H1 (cell line): Measurements from ENCODE around the gene IGF2BP3. TPM values are rescaled to one million over a fixed set of nuclear protein-coding genes. Genes with fewer than 3 reads are reported as not detected.
A peak's percentile ranks its signal among the peaks of the same experiment; 100 is the strongest.

Experiments
- CTCF ChIA-PET: fragments of 300-600 bp; sonication (Branson Sonifier 250); formaldehyde crosslinking; loops from one replicate; lab custom pipeline; 2021; ENCODE audit not compliant: partially characterized antibody; lab: Charles Lee
- POLR2A ChIA-PET: fragments of 300-600 bp; sonication (Branson Sonifier 250); formaldehyde crosslinking; loops from one replicate; lab custom pipeline; 2021; ENCODE audit warnings: inconsistent platforms; ENCODE audit not compliant: partially characterized antibody; lab: Charles Lee
- DNase-seq, 2 experiments: peaks; one replicate each; pipeline versions ENCODE4 v3.0.0 to v3.0.0-alpha.2; 2010 to 2022; ENCODE audit warnings: low spot score in 2 of 2, low read depth in 1 of 2, mixed read lengths in 1 of 2
- FAIRE-seq: peaks from 2 replicates; lab custom pipeline; 2011; peaks lifted over from hg19 to GRCh38; lab: Jason Lieb, UNC
- H2AFZ ChIP-seq: 2 replicates; pipeline ENCODE4 v1.8.1; 2012; ENCODE audit warnings: low read length, inconsistent platforms
- H2AK5ac ChIP-seq: 2 replicates; pipeline ENCODE4 v1.6.1; 2013; ENCODE audit warnings: low read depth, low read length
- H2BK120ac ChIP-seq: replicated peaks from 2 replicates; pipeline ENCODE3; 2013; ENCODE audit warnings: low read depth, low read length, inconsistent platforms
- H2BK12ac ChIP-seq: 2 replicates; pipeline ENCODE4 v1.6.1; 2013; ENCODE audit warnings: low read depth, low read length
- H2BK15ac ChIP-seq: 2 replicates; pipeline ENCODE4 v1.6.1; 2013; ENCODE audit warnings: low read length
- H2BK20ac ChIP-seq: 2 replicates; pipeline ENCODE4 v1.6.1; 2013; ENCODE audit warnings: low read length
- H2BK5ac ChIP-seq: 2 replicates; pipeline ENCODE4 v1.6.1; 2013; ENCODE audit warnings: low read depth, low read length
- H3K14ac ChIP-seq: 2 replicates; pipeline ENCODE4 v1.6.1; 2013; ENCODE audit warnings: inconsistent platforms; ENCODE audit not compliant: insufficient read length
- H3K18ac ChIP-seq: 2 replicates; pipeline ENCODE4 v1.6.1; 2013; ENCODE audit warnings: low read length; ENCODE audit errors: extremely low read depth
- H3K23ac ChIP-seq: 2 replicates; pipeline ENCODE4 v1.6.1; 2013; ENCODE audit warnings: inconsistent platforms; ENCODE audit not compliant: insufficient read length
- H3K23me2 ChIP-seq: 2 replicates; pipeline ENCODE4 v1.6.1; 2013; ENCODE audit warnings: low read depth, low read length
- H3K27ac ChIP-seq: 2 replicates; pipeline ENCODE4 v1.6.1; 2011; ENCODE audit warnings: low read depth, low read length, inconsistent platforms
- H3K27me3 ChIP-seq, 4 experiments: replicated peaks in 1 of 4; 1 replicate in 1 of 4; 2 replicates in 3 of 4; pipeline versions ENCODE4 v1.6.1 to v1.8.1; 2011 to 2013; ENCODE audit warnings: low read length in 3 of 4, mild to moderate bottlenecking in 3 of 4, inconsistent platforms in 2 of 4, mixed read lengths in 2 of 4, moderate library complexity in 1 of 4; ENCODE audit not compliant: control insufficient read depth in 3 of 4, insufficient read depth in 3 of 4; ENCODE audit errors: extremely low read depth in 1 of 4
- H3K36me3 ChIP-seq, 4 experiments: 2 replicates each; pipeline versions ENCODE4 v1.6.1 to v1.8.1; 2011 to 2013; ENCODE audit warnings: mild to moderate bottlenecking in 4 of 4, low read length in 3 of 4, moderate library complexity in 2 of 4, control low read depth in 1 of 4, inconsistent platforms in 1 of 4; ENCODE audit not compliant: insufficient read depth in 4 of 4, control insufficient read depth in 2 of 4
- H3K4ac ChIP-seq: replicated peaks from 2 replicates; pipeline ENCODE3; 2013; ENCODE audit warnings: low read length, low read depth, mixed read lengths, inconsistent platforms; ENCODE audit not compliant: insufficient read length
- H3K4me1 ChIP-seq, 4 experiments: replicated peaks in 1 of 4; 1 replicate in 1 of 4; 2 replicates in 3 of 4; pipeline versions ENCODE4 v1.6.1 to v1.8.1; 2011 to 2013; ENCODE audit warnings: low read length in 3 of 4, inconsistent platforms in 2 of 4, mixed read lengths in 1 of 4; ENCODE audit not compliant: insufficient read depth in 4 of 4, control insufficient read depth in 3 of 4
- H3K4me2 ChIP-seq, 2 experiments: 2 replicates each; pipeline versions ENCODE4 v1.6.1 to v1.8.1; 2011 to 2013; ENCODE audit warnings: low read depth in 2 of 2, low read length in 2 of 2, control low read depth in 1 of 2, inconsistent platforms in 1 of 2, mild to moderate bottlenecking in 1 of 2; ENCODE audit not compliant: insufficient read depth in 1 of 2
- H3K4me3 ChIP-seq, 4 experiments: fragments of 200-600, 300-600 bp in 1 of 4; sonication (generic), shearing (Covaris generic), sonication (Bioruptor Twin) in 1 of 4; 2 replicates each; pipeline versions ENCODE4 v1.5.1 to v1.8.1; 2011 to 2016; ENCODE audit warnings: low read length in 4 of 4, low read depth in 3 of 4, control low read depth in 2 of 4, inconsistent platforms in 2 of 4, mild to moderate bottlenecking in 2 of 4, mixed read lengths in 1 of 4, moderate library complexity in 1 of 4; ENCODE audit not compliant: insufficient read depth in 2 of 4; ENCODE audit errors: extremely low read depth in 1 of 4
- H3K56ac ChIP-seq: replicated peaks from 2 replicates; pipeline ENCODE3; 2013; ENCODE audit warnings: low read depth, mild to moderate bottlenecking, mixed read lengths, low read length, inconsistent platforms; ENCODE audit not compliant: insufficient read length
- H3K79me1 ChIP-seq: 2 replicates; pipeline ENCODE4 v1.6.1; 2013; ENCODE audit warnings: low read depth, low read length, control low read depth
- H3K79me2 ChIP-seq, 2 experiments: 2 replicates each; pipeline versions ENCODE4 v1.6.1 to v1.8.1; 2012 to 2013; ENCODE audit warnings: low read length in 2 of 2, mild to moderate bottlenecking in 2 of 2, inconsistent platforms in 1 of 2; ENCODE audit not compliant: insufficient read depth in 2 of 2, control insufficient read depth in 1 of 2
- H3K9ac ChIP-seq, 4 experiments: replicated peaks in 1 of 4; 1 replicate in 1 of 4; 2 replicates in 3 of 4; pipeline versions ENCODE4 v1.6.1 to v1.8.1; 2011 to 2013; ENCODE audit warnings: low read depth in 3 of 4, low read length in 3 of 4, control low read depth in 2 of 4, mild to moderate bottlenecking in 2 of 4, moderate library complexity in 2 of 4, inconsistent platforms in 1 of 4; ENCODE audit errors: extremely low read depth in 1 of 4
- H3K9me3 ChIP-seq, 2 experiments: 2 replicates each; pipeline versions ENCODE4 v1.6.1 to v1.8.1; 2012 to 2013; ENCODE audit warnings: mild to moderate bottlenecking in 2 of 2, moderate library complexity in 2 of 2, control low read depth in 1 of 2, inconsistent platforms in 1 of 2, low read depth in 1 of 2, low read length in 1 of 2, mixed read lengths in 1 of 2; ENCODE audit not compliant: insufficient read depth in 2 of 2
- H4K20me1 ChIP-seq, 2 experiments: replicated peaks in 1 of 2; 2 replicates each; pipeline versions ENCODE3 to v1.8.1; 2011 to 2013; ENCODE audit warnings: inconsistent platforms in 2 of 2, low read length in 2 of 2, mild to moderate bottlenecking in 1 of 2; ENCODE audit not compliant: insufficient read depth in 2 of 2, control insufficient read depth in 1 of 2
- H4K5ac ChIP-seq: 2 replicates; pipeline ENCODE4 v1.6.1; 2013; ENCODE audit warnings: low read length, low read depth, mixed read lengths, inconsistent platforms; ENCODE audit not compliant: insufficient read length
- H4K8ac ChIP-seq: 2 replicates; pipeline ENCODE4 v1.8.0; 2013; ENCODE audit warnings: mild to moderate bottlenecking, moderate library complexity, low read length, inconsistent platforms; ENCODE audit not compliant: insufficient read depth; ENCODE audit errors: extremely low read depth
- H4K91ac ChIP-seq: replicated peaks from 2 replicates; pipeline ENCODE3; 2013; ENCODE audit warnings: low read length, mixed read lengths, inconsistent platforms; ENCODE audit not compliant: insufficient read length
- ASH2L ChIP-seq: fragments of 200-600, 300-600 bp; sonication (generic); IDR thresholded peaks from one replicate; pipeline ENCODE4 v1.7.1; 2017; ENCODE audit warnings: low read length
- SIRT6 ChIP-seq: IDR thresholded peaks from one replicate; pipeline ENCODE4 v1.7.1; 2012; ENCODE audit warnings: low read length, inconsistent platforms
- SP1 ChIP-seq: IDR thresholded peaks from 2 replicates; pipeline ENCODE4 v1.6.1; 2011; ENCODE audit warnings: low read depth, low read length
- TEAD4 ChIP-seq: IDR thresholded peaks from 2 replicates; pipeline ENCODE4 v1.6.1; 2012; ENCODE audit warnings: low read depth, low read length, inconsistent platforms, mixed read lengths
- WGBS, 2 experiments: shearing (Covaris generic) in 1 of 2; methylation state at CpG; one replicate each; pipeline versions ENCODE4 v1.1.6 to v1.1.7; 2013 to 2015; ENCODE audit warnings: low lambda C conversion rate in 2 of 2, mixed read lengths in 2 of 2, inconsistent platforms in 1 of 2, low coverage in 1 of 2, missing lambda C conversion rate in 1 of 2; ENCODE audit not compliant: insufficient replicate concordance in 2 of 2, insufficient coverage in 1 of 2, insufficient read length in 1 of 2; ENCODE audit errors: extremely low coverage in 1 of 2, missing lambda C conversion rate in 1 of 2; 5-methylcytosine and 5-hydroxymethylcytosine counted together
- polyA plus RNA-seq, 7 experiments: library from polyadenylated mRNA; depleted of rRNA in 3 of 7; stranded (reverse) in 5 of 7; unstranded in 2 of 7; fragments of >200 nt in 5 of 7; fragments of 200-250 nt in 2 of 7; gene quantifications; 1 replicate in 5 of 7; 2 replicates in 1 of 7; 4 replicates in 1 of 7; pipeline versions ENCODE4 v1.2.1 to v1.2.3, GENCODE V29; 2011 to 2013; ENCODE audit warnings: missing spikeins in 2 of 7, mixed read lengths in 2 of 7
- total RNA-seq: library from RNA; stranded (reverse); fragmentation: NEBNext Ultra II Directional; extraction: Animal tissue kit (Norgen Biotek cat#: 25700); gene quantifications from 2 replicates; pipeline ENCODE4 v1.2.1, GENCODE V29; 2021

Gene IGF2BP3
- total and polyA plus RNA-seq, 2 of the 8 experiments (the other 6 are each of a cell fraction or from before 2014, with no cell fraction given), result 66.3 to 193 TPM

GRCh38 chr7:23486002-23486773 lies 15.9 kb upstream of the IGF2BP3 start:
- Histone ChIP-seq H3K36me3 (no peaks in the 10 kb centered on the region), H3K23me2 (no peaks in the 10 kb centered on the region), H2BK15ac (no peak overlapping the region), H4K5ac (peak overlapping the region; percentile 21), H3K9ac (peak overlapping the region in 1 of 4 experiments; percentile 16; a peak in 1 of 7 replicates), H3K56ac (no peak overlapping the region), H3K79me2 (no peaks in the 10 kb centered on the region), H2AK5ac (no peak overlapping the region), H3K4ac (no peak overlapping the region), H3K27ac (peak overlapping the region; percentile 27; the same call in 1 of the 2 replicates), H4K91ac (no peak overlapping the region), H3K23ac (no peak overlapping the region), H3K18ac (no peak overlapping the region), H3K4me2 (peak overlapping the region; percentile 10 to 15), H3K14ac (no peak overlapping the region), H3K4me1 (peaks cover 0 to 4% (median 3%) of the 10 kb centered on the region in 4 experiments; a peak in 5 of 7 replicates), H2BK20ac (no peak overlapping the region), H3K9me3 (no peaks in the 10 kb centered on the region), H4K20me1 (no peaks in the 10 kb centered on the region), H2BK12ac (peak overlapping the region; percentile 77), H3K27me3 (no peaks in the 10 kb centered on the region), H3K4me3 (peak overlapping the region in 1 of 4 experiments; percentile 3; a peak in 1 of 8 replicates), H2AFZ (no peak overlapping the region), H2BK120ac (no peak overlapping the region), H3K79me1 (no peaks in the 10 kb centered on the region), H2BK5ac (peak overlapping the region; percentile 13; the same call in 1 of the 2 replicates), H4K8ac (no peak overlapping the region)
- ChIA-PET CTCF (interaction anchor here (0.6 to 1.1 kb wide), 3 partner anchors 13 to 57 kb away, joined by 3 to 4 read pairs (median 3); no protein-coding TSS in a partner anchor), POLR2A (interaction anchor here (0.8 to 6.8 kb wide), 9 partner anchors 9 to 467 kb away, joined by 3 to 68 read pairs (median 5); partner anchors contain the start of gene IGF2BP3)
- peak; percentile 19 for TF ChIP-seq ASH2L
- 0 out of 2 replicates have a peak, but pooled peaks have one; percentile 38 for TF ChIP-seq SP1
- peak; percentile 80 for TF ChIP-seq TEAD4
- no peak for TF ChIP-seq SIRT6
- DNase-seq (peak in 1 of 2 experiments; percentile 47), FAIRE-seq (no peak)
- WGBS, 2 experiments, result 66% methylated on average over 13 of the region's 13 CpGs; no CpG with 5 or more reads in 1 of the 2 experiments
